Measurements from ENCODE around the gene ANTKMT.

ANTKMT gene

GRCh38 chr16:722835-723633 is 2.1 kb downstream of the ANTKMT start:
- TF ChIP-seq, protein P1, sequence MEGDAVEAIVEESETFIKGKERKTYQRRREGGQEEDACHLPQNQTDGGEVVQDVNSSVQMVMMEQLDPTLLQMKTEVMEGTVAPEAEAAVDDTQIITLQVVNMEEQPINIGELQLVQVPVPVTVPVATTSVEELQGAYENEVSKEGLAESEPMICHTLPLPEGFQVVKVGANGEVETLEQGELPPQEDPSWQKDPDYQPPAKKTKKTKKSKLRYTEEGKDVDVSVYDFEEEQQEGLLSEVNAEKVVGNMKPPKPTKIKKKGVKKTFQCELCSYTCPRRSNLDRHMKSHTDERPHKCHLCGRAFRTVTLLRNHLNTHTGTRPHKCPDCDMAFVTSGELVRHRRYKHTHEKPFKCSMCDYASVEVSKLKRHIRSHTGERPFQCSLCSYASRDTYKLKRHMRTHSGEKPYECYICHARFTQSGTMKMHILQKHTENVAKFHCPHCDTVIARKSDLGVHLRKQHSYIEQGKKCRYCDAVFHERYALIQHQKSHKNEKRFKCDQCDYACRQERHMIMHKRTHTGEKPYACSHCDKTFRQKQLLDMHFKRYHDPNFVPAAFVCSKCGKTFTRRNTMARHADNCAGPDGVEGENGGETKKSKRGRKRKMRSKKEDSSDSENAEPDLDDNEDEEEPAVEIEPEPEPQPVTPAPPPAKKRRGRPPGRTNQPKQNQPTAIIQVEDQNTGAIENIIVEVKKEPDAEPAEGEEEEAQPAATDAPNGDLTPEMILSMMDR (conservative IDR thresholded peaks at IDR 0.05; ENCODE audit: control insufficient read depth, insufficient read depth, low read depth, low read length): no peak
- no peak for DNase-seq (ENCODE audit: low read depth)
- no peak overlapping the region for H3K4me3 ChIP-seq (ENCODE audit: control insufficient read depth, low read depth, low read length)

DNA sequence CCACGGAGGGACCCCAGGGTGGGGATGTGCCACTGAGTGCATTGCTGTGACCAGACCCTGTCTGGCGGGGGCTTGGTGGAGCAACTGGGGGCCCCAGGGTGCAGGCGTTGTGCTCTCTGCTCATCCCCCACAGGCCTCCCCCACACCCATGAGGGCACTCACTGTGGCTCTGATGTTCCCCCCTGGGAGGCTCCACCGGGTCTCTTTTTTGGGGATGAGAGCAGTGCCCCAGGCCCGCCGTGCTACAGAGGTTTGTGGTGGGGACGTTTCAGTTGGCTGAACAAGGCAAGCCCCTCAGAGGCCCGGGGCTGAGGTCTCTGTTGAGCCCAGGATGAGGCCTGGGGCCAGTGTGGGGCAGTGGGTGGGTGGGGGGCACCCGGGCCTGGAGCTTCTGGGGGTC is 2.7 kb downstream of the ANTKMT start:
- TF ChIP-seq, protein P1 (conservative IDR thresholded peaks at IDR 0.05; ENCODE audit: control insufficient read depth, insufficient read depth, low read depth, low read length): no peak
- no peak for DNase-seq (ENCODE audit: low read depth)
- H3K4me3 ChIP-seq (ENCODE audit: control insufficient read depth, low read depth, low read length): no peak overlapping the region

DNA sequence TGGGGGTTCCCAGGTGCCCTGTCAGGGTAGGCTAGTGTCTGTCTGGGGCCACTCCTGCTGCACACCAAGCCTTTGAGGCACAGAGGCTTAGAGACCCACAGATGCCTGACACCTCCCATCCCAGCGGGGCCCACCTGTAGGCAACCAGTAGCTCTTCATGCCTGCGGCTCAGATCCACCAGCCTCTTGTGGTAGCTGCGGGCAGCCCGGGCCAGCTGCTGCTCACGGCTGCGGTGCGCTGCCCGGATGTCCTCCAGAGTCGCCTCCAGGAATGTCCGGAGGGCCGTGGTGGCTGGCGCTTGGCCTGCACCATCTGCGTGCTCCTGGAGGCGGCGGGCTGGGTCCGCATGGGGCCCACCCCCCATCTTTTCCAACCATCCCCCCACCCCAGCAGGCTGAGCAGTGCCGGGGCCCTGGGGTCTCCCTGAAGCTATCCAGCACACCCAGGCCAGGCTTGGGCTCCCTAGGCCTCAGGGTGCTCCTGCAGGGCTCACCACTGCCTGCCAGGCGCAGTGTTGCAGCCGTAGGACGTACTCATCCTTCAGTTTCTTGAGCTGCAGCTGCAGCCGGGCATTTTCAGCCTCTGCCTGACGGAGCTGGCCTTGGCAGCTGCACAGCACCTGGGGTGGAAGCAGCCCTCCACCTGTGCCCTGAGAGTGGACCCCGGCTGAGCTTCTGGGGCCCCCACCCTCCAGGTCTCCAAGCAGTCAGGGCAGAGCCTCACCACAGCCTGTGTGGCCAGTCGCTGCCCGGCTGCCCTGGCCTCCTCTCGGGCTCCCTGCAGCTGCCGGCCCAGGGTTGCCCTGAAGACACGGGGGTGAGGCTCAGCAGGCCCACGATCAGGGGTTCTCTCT is 3.5 kb downstream of the ANTKMT start:
- no peak for DNase-seq (ENCODE audit: low read depth)

GRCh38 chr16:725041-725376 is 4.1 kb downstream of the ANTKMT start:
- TF ChIP-seq, protein P1 (conservative IDR thresholded peaks at IDR 0.05; ENCODE audit: control insufficient read depth, insufficient read depth, low read depth, low read length): no peak
- H3K4me3 ChIP-seq (ENCODE audit: control insufficient read depth, low read depth, low read length): no peak overlapping the region
- no peak for DNase-seq (ENCODE audit: low read depth)

More for the DNA sequence above, 3.5 kb downstream of the ANTKMT start:
- TF ChIP-seq, protein P1 (conservative IDR thresholded peaks at IDR 0.05; ENCODE audit: control insufficient read depth, insufficient read depth, low read depth, low read length): no peak
- no peak overlapping the region for H3K4me3 ChIP-seq (ENCODE audit: control insufficient read depth, low read depth, low read length)

DNA sequence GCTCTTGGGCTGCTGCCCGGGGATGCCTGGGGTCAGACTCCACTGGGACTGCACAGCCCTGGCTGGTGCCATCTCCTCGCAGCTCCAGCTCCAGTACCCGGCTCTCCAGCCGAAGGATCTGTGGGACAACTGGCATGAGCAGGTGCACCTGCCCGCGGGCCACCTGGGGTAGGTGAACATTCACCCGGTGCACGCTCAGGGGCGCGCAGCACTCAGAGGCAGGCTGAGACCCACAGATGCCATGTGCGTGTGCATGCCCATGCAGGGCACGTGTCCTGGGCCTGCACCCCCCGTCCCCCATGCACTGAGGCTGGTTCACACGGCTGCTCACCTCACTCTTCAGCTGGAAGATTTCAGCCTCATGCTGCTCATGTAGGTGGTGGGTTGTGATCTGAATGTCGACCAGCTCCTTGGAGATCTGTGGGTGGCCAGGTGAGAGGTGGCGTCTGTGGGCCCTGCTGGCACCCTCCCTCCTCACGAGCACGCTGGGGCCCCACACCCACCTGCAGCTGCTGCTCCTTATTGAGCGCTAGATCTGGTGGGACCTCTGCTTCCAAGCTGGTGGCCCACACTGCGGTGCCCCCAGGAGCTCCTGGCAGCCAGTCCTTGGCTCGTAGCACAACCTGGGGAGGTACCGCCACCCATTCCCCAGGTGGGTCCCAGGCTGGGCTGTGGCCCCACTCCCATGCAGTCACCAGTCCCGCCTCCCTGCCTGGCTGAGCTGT is 4.7 kb downstream of the ANTKMT start:
- TF ChIP-seq, protein P1 (conservative IDR thresholded peaks at IDR 0.05; ENCODE audit: control insufficient read depth, insufficient read depth, low read depth, low read length): no peak
- DNase-seq (ENCODE audit: low read depth): no peak
- no peak overlapping the region for H3K4me3 ChIP-seq (ENCODE audit: control insufficient read depth, low read depth, low read length)

GRCh38 chr16:726188-726437 is 5.2 kb downstream of the ANTKMT start:
- no peak for DNase-seq (ENCODE audit: low read depth)
- TF ChIP-seq, protein P1 (conservative IDR thresholded peaks at IDR 0.05; ENCODE audit: control insufficient read depth, insufficient read depth, low read depth, low read length): no peak
- no peak overlapping the region for H3K4me3 ChIP-seq (ENCODE audit: control insufficient read depth, low read depth, low read length)

Data from fibroblast of mammary gland (primary cell).